Ishikawa (cell line): ENCODE measurements around the gene ABCG1.

Experiments
- CEBPB ChIP-seq: IDR thresholded peaks from 2 replicates; pipeline ENCODE4 v1.6.1; 2012
- CREB1 ChIP-seq: IDR thresholded peaks from 2 replicates; pipeline ENCODE4 v1.6.1; 2012; ENCODE audit warnings: low read depth
- EGR1 ChIP-seq: IDR thresholded peaks from 2 replicates; pipeline ENCODE4 v1.6.1; 2012
- EP300 ChIP-seq: IDR thresholded peaks from 2 replicates; pipeline ENCODE4 v1.6.1; 2012; ENCODE audit warnings: borderline replicate concordance
- FOXM1 ChIP-seq: IDR thresholded peaks from 2 replicates; pipeline ENCODE4 v1.6.1; 2012; ENCODE audit warnings: low read depth, borderline replicate concordance
- NFIC ChIP-seq: IDR thresholded peaks from 2 replicates; pipeline ENCODE4 v1.6.1; 2012
- RAD21 ChIP-seq: IDR thresholded peaks from 2 replicates; pipeline ENCODE4 v1.6.1; 2012; ENCODE audit warnings: low read depth
- REST ChIP-seq: IDR thresholded peaks from 2 replicates; pipeline ENCODE4 v1.6.1; 2012; ENCODE audit warnings: low read depth, mild to moderate bottlenecking
- TAF1 ChIP-seq: IDR thresholded peaks from 2 replicates; pipeline ENCODE4 v1.6.1; 2012; ENCODE audit warnings: low read depth, mild to moderate bottlenecking
- TCF12 ChIP-seq: IDR thresholded peaks from 2 replicates; pipeline ENCODE4 v1.6.1; 2012; ENCODE audit warnings: low read depth
- TEAD4 ChIP-seq: IDR thresholded peaks from 2 replicates; pipeline ENCODE4 v1.6.1; 2012
- USF1 ChIP-seq: IDR thresholded peaks from 2 replicates; pipeline ENCODE4 v1.6.1; 2012
- YY1 ChIP-seq: IDR thresholded peaks from 2 replicates; pipeline ENCODE4 v1.6.1; 2012; ENCODE audit warnings: low read depth
- ZBTB7A ChIP-seq: IDR thresholded peaks from 2 replicates; pipeline ENCODE4 v1.6.1; 2012; ENCODE audit warnings: low read depth
- TF ChIP-seq, protein P1 (sequence below): IDR thresholded peaks from 2 replicates; pipeline ENCODE4 v1.6.1; 2012

Gene ABCG1

GRCh38 chr21:42300045-42300583 lies 81.2 kb downstream of the ABCG1 start:
- no peak for TF ChIP-seq EGR1
- no peak for TF ChIP-seq REST
- no peak for TF ChIP-seq CEBPB
- no peak for TF ChIP-seq EP300
- no peak for TF ChIP-seq TCF12
- no peak for TF ChIP-seq TAF1
- no peak for TF ChIP-seq CREB1
- no peak for TF ChIP-seq TEAD4
- no peak for TF ChIP-seq NFIC
- TF ChIP-seq RAD21 = no peak
- TF ChIP-seq, protein P1, sequence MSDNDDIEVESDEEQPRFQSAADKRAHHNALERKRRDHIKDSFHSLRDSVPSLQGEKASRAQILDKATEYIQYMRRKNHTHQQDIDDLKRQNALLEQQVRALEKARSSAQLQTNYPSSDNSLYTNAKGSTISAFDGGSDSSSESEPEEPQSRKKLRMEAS = no peak
- TF ChIP-seq YY1 = no peak
- TF ChIP-seq FOXM1 = no peak
- no peak for TF ChIP-seq ZBTB7A
- TF ChIP-seq USF1 = no peak

GRCh38 chr21:42300956-42301355 lies 82.0 kb downstream of the ABCG1 start:
- TF ChIP-seq USF1 (no peak), NFIC (no peak)

DNA sequence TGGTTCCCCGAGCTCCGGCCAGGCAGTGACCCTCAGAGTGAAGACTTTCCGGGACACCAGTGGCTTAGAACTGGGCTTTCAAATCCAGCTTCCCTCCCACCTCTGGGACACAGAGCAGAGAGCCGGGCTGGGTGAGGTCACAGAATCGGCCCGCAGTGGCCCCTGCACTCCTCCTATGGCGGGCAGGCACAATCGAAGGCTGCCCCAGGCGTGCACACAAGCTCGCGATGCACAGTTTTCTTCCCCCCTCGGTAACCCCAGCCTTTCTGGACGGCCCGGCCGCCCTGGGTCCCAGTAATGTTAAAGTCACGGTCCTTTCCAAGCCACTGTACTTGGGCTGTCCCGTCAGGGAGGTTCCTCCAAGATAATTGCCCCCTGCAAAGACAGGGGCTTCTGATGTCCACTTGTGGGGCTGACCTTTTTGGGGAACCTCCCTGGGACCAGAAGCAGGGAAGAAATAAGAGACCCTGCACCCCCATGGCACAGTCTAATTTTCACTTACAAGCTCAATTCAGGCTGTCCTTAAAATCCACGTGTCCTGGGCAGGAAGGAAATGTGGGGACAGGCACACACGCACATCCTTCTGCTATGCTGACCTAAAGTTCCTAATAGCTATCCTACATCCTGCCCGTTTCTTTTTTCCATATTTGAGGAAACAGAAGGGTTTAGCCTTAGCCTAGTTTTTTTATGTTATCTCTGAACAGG lies 82.6 kb downstream of the ABCG1 start:
- TF ChIP-seq RAD21 (no peak), EGR1 (no peak), YY1 (no peak), USF1 (no peak), ZBTB7A (no peak), NFIC (no peak), TAF1 (no peak), TCF12 (no peak)
- TF ChIP-seq, protein P1 = no peak

GRCh38 chr21:42302076-42302650 lies 83.2 kb downstream of the ABCG1 start:
- TF ChIP-seq, protein P1 = no peak
- TF ChIP-seq REST (no peak), ZBTB7A (no peak), EP300 (no peak), RAD21 (no peak), EGR1 (no peak), USF1 (no peak), FOXM1 (no peak), TEAD4 (no peak), YY1 (no peak), TAF1 (no peak), CEBPB (no peak), TCF12 (no peak), NFIC (no peak), CREB1 (no peak)

DNA sequence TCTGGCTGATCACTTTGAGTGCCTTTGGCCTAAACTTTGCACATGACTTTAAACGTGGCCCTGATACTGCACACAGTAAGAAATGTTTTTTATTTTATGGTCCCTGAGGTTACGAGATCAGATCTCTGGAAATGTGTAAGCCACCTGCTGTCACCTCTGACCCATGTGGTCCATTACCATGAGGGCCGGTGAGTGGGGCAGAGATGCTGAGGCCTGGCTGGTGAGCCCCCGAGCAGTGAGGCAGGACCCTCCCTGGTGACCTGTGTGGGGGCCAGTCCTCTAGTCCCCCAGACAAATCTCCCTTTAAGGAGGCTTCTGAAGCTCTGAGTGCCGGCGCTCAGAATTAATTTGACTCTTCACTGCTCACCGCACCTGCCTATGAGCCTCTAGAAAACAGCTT lies 83.9 kb downstream of the ABCG1 start:
- no peak for TF ChIP-seq ZBTB7A
- TF ChIP-seq CEBPB = no peak
- no peak for TF ChIP-seq USF1
- no peak for TF ChIP-seq TAF1
- TF ChIP-seq TCF12 = no peak
- no peak for TF ChIP-seq REST
- TF ChIP-seq YY1 = no peak
- no peak for TF ChIP-seq FOXM1
- TF ChIP-seq TEAD4 = no peak
- no peak for TF ChIP-seq EGR1
- TF ChIP-seq RAD21 = no peak
- no peak for TF ChIP-seq EP300
- TF ChIP-seq, protein P1 = no peak
- no peak for TF ChIP-seq CREB1
